ENCODE data around the gene XCL2.

DNA sequence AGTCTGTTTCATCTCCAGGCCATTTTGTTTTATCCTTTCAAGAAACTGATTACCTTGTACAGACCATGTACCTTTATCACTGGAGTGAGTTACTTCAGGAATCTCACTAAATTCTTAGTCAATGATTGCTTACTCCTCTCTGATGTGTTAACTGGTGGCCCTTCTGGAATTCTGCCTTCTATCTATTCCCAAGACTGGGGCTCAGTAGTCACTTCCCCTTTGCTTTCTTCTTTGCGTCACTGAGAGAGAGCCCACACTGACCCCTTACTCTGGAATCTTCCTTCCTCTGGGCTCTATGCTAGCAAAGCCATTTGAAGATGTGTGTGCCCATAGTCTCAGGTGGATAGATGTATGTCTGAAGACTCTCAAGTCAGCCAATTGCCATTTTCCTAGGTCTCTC lies 34.6 kb downstream of the XCL2 start:
- TF ChIP-seq TCF7 (IDR thresholded peaks at IDR 0.05; ENCODE audit: borderline replicate concordance) (no peak), KLF5 (IDR thresholded peaks at IDR 0.05; ENCODE audit: partially characterized antibody) (no peak), CEBPZ (IDR thresholded peaks at IDR 0.05; ENCODE audit: low read depth, low read length) (no peak), EZH2 (IDR thresholded peaks at IDR 0.05; ENCODE audit: borderline replicate concordance, control insufficient read depth, low read depth, low read length) (no peak), KDM1A (IDR thresholded peaks at IDR 0.05; ENCODE audit: borderline replicate concordance) (no peak), EP300 (IDR thresholded peaks at IDR 0.05; ENCODE audit: borderline replicate concordance in 1 of 2, control insufficient read depth in 1 of 2, low read depth in 2 of 2, low read length in 2 of 2) (no peak)
- TF ChIP-seq, protein P1, sequence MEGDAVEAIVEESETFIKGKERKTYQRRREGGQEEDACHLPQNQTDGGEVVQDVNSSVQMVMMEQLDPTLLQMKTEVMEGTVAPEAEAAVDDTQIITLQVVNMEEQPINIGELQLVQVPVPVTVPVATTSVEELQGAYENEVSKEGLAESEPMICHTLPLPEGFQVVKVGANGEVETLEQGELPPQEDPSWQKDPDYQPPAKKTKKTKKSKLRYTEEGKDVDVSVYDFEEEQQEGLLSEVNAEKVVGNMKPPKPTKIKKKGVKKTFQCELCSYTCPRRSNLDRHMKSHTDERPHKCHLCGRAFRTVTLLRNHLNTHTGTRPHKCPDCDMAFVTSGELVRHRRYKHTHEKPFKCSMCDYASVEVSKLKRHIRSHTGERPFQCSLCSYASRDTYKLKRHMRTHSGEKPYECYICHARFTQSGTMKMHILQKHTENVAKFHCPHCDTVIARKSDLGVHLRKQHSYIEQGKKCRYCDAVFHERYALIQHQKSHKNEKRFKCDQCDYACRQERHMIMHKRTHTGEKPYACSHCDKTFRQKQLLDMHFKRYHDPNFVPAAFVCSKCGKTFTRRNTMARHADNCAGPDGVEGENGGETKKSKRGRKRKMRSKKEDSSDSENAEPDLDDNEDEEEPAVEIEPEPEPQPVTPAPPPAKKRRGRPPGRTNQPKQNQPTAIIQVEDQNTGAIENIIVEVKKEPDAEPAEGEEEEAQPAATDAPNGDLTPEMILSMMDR (IDR thresholded peaks at IDR 0.05 in 2 of 3, conservative IDR thresholded peaks at IDR 0.05 in 1 of 3; ENCODE audit: control insufficient read depth in 2 of 3, extremely low read depth in 1 of 3, insufficient read depth in 1 of 3, low read depth in 3 of 3, low read length in 3 of 3) = no peak
- TF ChIP-seq, protein P2, sequence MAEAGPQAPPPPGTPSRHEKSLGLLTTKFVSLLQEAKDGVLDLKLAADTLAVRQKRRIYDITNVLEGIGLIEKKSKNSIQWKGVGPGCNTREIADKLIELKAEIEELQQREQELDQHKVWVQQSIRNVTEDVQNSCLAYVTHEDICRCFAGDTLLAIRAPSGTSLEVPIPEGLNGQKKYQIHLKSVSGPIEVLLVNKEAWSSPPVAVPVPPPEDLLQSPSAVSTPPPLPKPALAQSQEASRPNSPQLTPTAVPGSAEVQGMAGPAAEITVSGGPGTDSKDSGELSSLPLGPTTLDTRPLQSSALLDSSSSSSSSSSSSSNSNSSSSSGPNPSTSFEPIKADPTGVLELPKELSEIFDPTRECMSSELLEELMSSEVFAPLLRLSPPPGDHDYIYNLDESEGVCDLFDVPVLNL (IDR thresholded peaks at IDR 0.05; ENCODE audit: low read depth, low read length) = no peak
